Endodermal cell (in vitro differentiated cells): Measurements from ENCODE around the gene KIAA1755. TPM values are rescaled to one million over a fixed set of nuclear protein-coding genes. Genes with fewer than 3 reads are reported as not detected.

Experiments
- DNase-seq: peaks from one replicate; pipeline ENCODE4 v3.0.0-alpha.2; 2017
- H3K27ac ChIP-seq: 2 replicates; pipeline ENCODE4 v1.5.1; 2013; ENCODE audit warnings: mild to moderate bottlenecking, low read depth, low read length, moderate library complexity
- H3K27me3 ChIP-seq: 2 replicates; pipeline ENCODE4 v1.6.1; 2013; ENCODE audit warnings: mild to moderate bottlenecking, low read length, moderate library complexity; ENCODE audit not compliant: insufficient read depth, control insufficient read depth, poor library complexity, severe bottlenecking
- H3K36me3 ChIP-seq: 2 replicates; pipeline ENCODE4 v1.7.0; 2013; ENCODE audit warnings: mild to moderate bottlenecking, low read length, moderate library complexity; ENCODE audit not compliant: control insufficient read depth, insufficient read depth
- H3K4me1 ChIP-seq: one replicate; pipeline ENCODE4 v1.7.0; 2013; ENCODE audit warnings: low read length; ENCODE audit not compliant: control insufficient read depth, insufficient read depth
- H3K4me3 ChIP-seq: 2 replicates; pipeline ENCODE4 v1.5.1; 2013; ENCODE audit warnings: mild to moderate bottlenecking, low read length, moderate library complexity
- H3K9ac ChIP-seq: 2 replicates; pipeline ENCODE4 v1.6.1; 2013; ENCODE audit warnings: mild to moderate bottlenecking, low read length, moderate library complexity; ENCODE audit not compliant: poor library complexity, severe bottlenecking; ENCODE audit errors: extremely low read depth
- H3K9me3 ChIP-seq: 2 replicates; pipeline ENCODE4 v1.6.1; 2013; ENCODE audit warnings: mild to moderate bottlenecking, low read length, moderate library complexity; ENCODE audit not compliant: control insufficient read depth
- H3K27ac Mint-ChIP-seq: 2 replicates; pipeline ENCODE4 v1.8.0; 2020; ENCODE audit warnings: mixed read lengths
- H3K27me3 Mint-ChIP-seq: 2 replicates; pipeline ENCODE4 v1.8.0; 2021; ENCODE audit warnings: mild to moderate bottlenecking, mixed read lengths; ENCODE audit not compliant: insufficient read depth
- H3K36me3 Mint-ChIP-seq: 2 replicates; pipeline ENCODE4 v1.8.0; 2020; ENCODE audit warnings: low read depth, mixed read lengths
- H3K4me1 Mint-ChIP-seq: 2 replicates; pipeline ENCODE4 v1.8.0; 2020; ENCODE audit warnings: mixed read lengths
- H3K4me3 Mint-ChIP-seq: 2 replicates; pipeline ENCODE4 v1.8.0; 2020; ENCODE audit warnings: mild to moderate bottlenecking, moderate library complexity, mixed read lengths
- H3K9me3 Mint-ChIP-seq: 2 replicates; pipeline ENCODE4 v1.8.0; 2020; ENCODE audit warnings: mild to moderate bottlenecking, mixed read lengths
- WGBS, 2 experiments: methylation state at CpG; one replicate each; pipeline versions ENCODE4 v1.1.5 to v1.1.7; 2013; ENCODE audit warnings: missing lambda C conversion rate in 2 of 2, mixed read lengths in 1 of 2; ENCODE audit not compliant: insufficient coverage in 1 of 2, insufficient read length in 1 of 2; 5-methylcytosine and 5-hydroxymethylcytosine counted together
- total RNA-seq, 2 donors: library from RNA; stranded (reverse); fragmentation: NEBNext Ultra II Directional in 1 of 2; extraction: Animal tissue kit (Norgen Biotek cat#: 25700) in 1 of 2; gene quantifications; 2 replicates in 1 of 2; 3 replicates in 1 of 2; pipeline ENCODE4 v1.2.1, GENCODE V29; 2021
- TF ChIP-seq, protein P1 (sequence below): fragments of 200-600 bp; sonication (generic); conservative IDR thresholded peaks from 2 replicates; pipeline ENCODE4 v1.5.0; 2021; ENCODE audit warnings: antibody characterized with exemption, mild to moderate bottlenecking

The KIAA1755 gene
- total RNA-seq, 2 donors from 2014 or later, result not detected

DNA sequence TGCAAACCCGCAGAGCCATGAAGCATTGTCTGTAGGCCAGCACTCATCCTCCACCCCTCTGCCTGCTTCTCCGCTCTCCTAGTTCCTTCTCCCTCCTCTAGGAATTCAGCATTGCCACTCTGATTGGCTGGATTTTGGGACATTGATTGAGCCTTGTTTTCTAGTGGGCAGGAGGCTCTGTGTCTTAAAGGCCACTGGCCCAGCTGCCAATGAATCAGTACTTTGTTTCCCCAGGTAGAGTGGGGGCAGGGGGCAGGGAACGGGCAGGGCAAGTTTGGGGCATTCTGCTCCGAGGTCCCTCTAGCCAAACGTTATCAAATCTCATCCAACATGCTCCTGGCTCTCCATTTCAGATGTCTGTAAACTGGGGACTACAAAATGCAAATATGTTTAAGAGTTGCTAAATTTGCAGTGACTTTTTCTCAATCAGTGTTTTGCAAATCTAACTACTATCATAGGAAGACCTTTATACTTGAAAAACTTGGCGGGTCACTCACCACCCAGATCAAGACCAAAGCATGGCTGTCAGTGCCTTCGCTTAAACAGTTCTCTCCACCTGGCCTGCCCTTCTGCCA is 33.0 kb upstream of the KIAA1755 start:
- H3K9me3 Mint-ChIP-seq, result no peaks in the 10 kb centered on the region
- Histone ChIP-seq H3K4me1 (no peaks in the 10 kb centered on the region), H3K36me3 (no peaks in the 10 kb centered on the region), H3K4me3 (no peak overlapping the region), H3K9me3 (no peaks in the 10 kb centered on the region), H3K27ac (peak overlapping the region; percentile 62), H3K9ac (no peak overlapping the region), H3K27me3 (no peaks in the 10 kb centered on the region)
- no peak overlapping the region for H3K4me3 Mint-ChIP-seq
- DNase-seq, result peak; percentile 66
- no peaks in the 10 kb centered on the region for H3K27me3 Mint-ChIP-seq
- H3K27ac Mint-ChIP-seq, result no peak overlapping the region
- H3K36me3 Mint-ChIP-seq, result no peaks in the 10 kb centered on the region
- TF ChIP-seq, protein P1, sequence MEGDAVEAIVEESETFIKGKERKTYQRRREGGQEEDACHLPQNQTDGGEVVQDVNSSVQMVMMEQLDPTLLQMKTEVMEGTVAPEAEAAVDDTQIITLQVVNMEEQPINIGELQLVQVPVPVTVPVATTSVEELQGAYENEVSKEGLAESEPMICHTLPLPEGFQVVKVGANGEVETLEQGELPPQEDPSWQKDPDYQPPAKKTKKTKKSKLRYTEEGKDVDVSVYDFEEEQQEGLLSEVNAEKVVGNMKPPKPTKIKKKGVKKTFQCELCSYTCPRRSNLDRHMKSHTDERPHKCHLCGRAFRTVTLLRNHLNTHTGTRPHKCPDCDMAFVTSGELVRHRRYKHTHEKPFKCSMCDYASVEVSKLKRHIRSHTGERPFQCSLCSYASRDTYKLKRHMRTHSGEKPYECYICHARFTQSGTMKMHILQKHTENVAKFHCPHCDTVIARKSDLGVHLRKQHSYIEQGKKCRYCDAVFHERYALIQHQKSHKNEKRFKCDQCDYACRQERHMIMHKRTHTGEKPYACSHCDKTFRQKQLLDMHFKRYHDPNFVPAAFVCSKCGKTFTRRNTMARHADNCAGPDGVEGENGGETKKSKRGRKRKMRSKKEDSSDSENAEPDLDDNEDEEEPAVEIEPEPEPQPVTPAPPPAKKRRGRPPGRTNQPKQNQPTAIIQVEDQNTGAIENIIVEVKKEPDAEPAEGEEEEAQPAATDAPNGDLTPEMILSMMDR, result no peak
- WGBS, 2 experiments, result 75 to 78% methylated on average over 3 to 7 of the region's 7 CpGs
- peaks cover 3% of the 10 kb centered on the region for H3K4me1 Mint-ChIP-seq

DNA sequence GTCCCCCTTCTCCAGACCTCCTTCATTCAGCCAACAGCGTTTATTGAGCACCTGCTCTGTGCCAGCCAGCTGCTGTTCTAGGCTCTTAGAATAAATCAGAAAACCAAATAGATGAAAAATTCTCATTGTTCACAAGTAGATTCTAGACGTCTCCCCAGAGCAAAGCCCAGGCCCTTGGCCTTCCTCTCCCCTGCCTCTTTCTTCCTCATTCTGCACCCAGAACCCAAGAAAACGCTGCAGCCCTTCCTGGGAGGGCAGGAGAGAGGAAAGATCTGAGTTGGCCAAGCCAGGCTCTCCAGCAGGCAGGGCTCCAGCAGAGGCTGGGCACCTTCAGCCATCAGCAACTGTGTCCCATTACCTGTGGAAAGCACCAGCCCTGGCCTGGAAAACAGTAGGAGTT is 31.4 kb upstream of the KIAA1755 start:
- no peak overlapping the region for H3K27ac ChIP-seq
- Mint-ChIP-seq H3K36me3 (no peaks in the 10 kb centered on the region), H3K4me1 (peaks cover 3% of the 10 kb centered on the region), H3K27ac (no peak overlapping the region), H3K27me3 (no peaks in the 10 kb centered on the region), H3K4me3 (no peak overlapping the region), H3K9me3 (no peaks in the 10 kb centered on the region)
- H3K27me3 ChIP-seq, result no peaks in the 10 kb centered on the region
- H3K4me3 ChIP-seq, result no peak overlapping the region
- no peak overlapping the region for H3K9ac ChIP-seq
- no peaks in the 10 kb centered on the region for H3K36me3 ChIP-seq
- TF ChIP-seq, protein P1, result no peak
- no peaks in the 10 kb centered on the region for H3K9me3 ChIP-seq
- no peaks in the 10 kb centered on the region for H3K4me1 ChIP-seq
- DNase-seq, result no peak
- 67 to 69% methylated on average over 1 to 3 of the region's 3 CpGs for WGBS, 2 experiments

DNA sequence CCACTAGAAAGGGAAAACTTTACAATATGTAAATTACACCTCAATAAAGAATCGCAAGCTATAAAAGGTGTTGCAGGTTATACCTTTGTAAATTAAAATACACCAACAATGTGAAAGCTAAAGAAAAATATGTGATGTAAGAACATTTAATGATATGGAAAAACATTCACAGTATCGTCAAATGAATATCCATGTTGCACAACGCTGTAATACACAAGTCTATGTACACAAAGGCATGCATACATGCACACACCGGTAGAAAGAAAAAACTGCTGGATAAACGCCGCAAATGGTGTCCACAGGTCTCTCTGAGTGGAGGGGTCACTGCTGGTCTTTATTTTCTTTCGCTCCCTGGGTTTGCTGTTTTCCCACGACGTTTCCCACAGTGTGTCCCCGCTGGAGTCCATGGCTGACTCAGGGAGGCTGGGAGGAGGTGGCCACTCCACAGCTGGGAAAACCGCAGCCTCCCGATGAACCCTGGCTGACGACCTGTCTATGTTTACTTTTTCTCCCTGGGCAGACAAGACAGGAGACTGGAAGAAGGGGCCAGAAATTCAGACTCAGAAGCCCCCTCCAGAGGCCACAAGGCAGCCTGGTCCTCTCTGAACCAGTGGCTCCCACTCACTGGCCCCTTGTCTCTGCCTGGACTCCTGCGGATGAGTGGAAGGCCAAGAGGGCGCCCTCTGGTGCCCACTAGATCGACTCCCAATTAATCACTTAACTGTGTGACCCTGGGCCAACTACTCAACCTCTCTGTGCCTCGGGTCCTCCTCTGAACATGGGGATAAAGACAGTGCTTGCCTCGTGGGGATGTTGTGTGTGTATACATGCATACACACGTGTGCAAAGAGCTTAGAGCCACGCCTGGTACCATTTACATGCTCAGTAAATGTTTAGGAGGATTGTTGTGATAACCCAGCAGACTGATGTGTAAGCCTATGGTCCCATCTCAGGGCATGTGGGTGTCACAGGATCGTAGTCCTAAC is 30.6 kb upstream of the KIAA1755 start:
- Histone ChIP-seq H3K9ac (no peak overlapping the region), H3K4me1 (no peaks in the 10 kb centered on the region), H3K27me3 (no peaks in the 10 kb centered on the region), H3K36me3 (no peaks in the 10 kb centered on the region), H3K4me3 (no peak overlapping the region), H3K27ac (peak overlapping the region; percentile 32), H3K9me3 (no peaks in the 10 kb centered on the region)
- TF ChIP-seq, protein P1, result peak; percentile 76
- no peaks in the 10 kb centered on the region for H3K36me3 Mint-ChIP-seq
- H3K4me1 Mint-ChIP-seq, result peaks cover 3% of the 10 kb centered on the region
- 64% methylated on average over 13 to 20 of the region's 21 CpGs for WGBS, 2 experiments
- no peaks in the 10 kb centered on the region for H3K27me3 Mint-ChIP-seq
- no peak overlapping the region for H3K4me3 Mint-ChIP-seq
- no peaks in the 10 kb centered on the region for H3K9me3 Mint-ChIP-seq
- H3K27ac Mint-ChIP-seq, result no peak overlapping the region
- peak; percentile 89 for DNase-seq
